ENCODE data around the gene SPON1.

DNA sequence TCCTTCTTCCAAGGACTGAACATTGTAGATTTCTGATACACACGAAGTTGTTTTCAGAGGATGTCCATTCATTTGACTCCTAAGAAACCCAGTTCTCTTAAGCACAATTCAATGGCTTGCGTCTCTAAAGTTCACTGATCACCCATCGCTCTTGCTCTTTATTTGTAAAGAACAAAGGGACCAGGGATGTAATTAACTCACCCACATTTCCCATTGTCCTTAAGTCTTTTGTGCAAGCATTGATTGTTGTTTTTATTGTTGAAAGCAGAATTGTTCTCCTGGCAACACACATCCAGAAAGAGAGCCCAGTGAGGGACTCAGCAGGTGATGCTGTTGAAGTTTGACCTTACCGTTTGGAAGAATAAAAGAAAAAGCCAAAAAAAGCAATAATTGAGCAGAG lies 59.2 kb downstream of the SPON1 start:
- TF ChIP-seq ZNF274 (IDR thresholded peaks at IDR 0.05; ENCODE audit: low read depth, low read length), result no peak
- TF ChIP-seq YY1 (IDR thresholded peaks at IDR 0.05; ENCODE audit: insufficient read depth, insufficient read length), result no peak

Measured in NT2/D1 (cell line).